Activated CD4-positive, alpha-beta T cell treated with anti-CD3 and anti-CD28 coated beads, Interleukin-2, amount 10 ng/mL, durations not matched to agents 24 days and 14 days (primary cell): Measurements from ENCODE around the gene SWSAP1. TPM values are rescaled to one million over a fixed set of nuclear protein-coding genes. Genes with fewer than 3 reads are reported as not detected.
A peak's percentile ranks its signal among the peaks of the same experiment; 100 is the strongest.

ENCODE experiments used
- DNase-seq: peaks from one replicate; pipeline ENCODE4 v3.0.0; 2022
- H3K27ac Mint-ChIP-seq: one replicate; pipeline ENCODE4 v1.8.0; 2022; ENCODE audit warnings: mild to moderate bottlenecking, mixed read lengths
- H3K27me3 Mint-ChIP-seq: one replicate; pipeline ENCODE4 v1.8.0; 2022; ENCODE audit warnings: mixed read lengths
- H3K36me3 Mint-ChIP-seq: one replicate; pipeline ENCODE4 v1.8.0; 2022; ENCODE audit warnings: low read depth, mild to moderate bottlenecking, mixed read lengths
- H3K4me1 Mint-ChIP-seq: one replicate; pipeline ENCODE4 v1.8.0; 2021; ENCODE audit warnings: mixed read lengths
- H3K4me3 Mint-ChIP-seq: one replicate; pipeline ENCODE4 v1.8.0; 2022; ENCODE audit warnings: mild to moderate bottlenecking, moderate library complexity, mixed read lengths
- H3K9me3 Mint-ChIP-seq: one replicate; pipeline ENCODE4 v1.8.0; 2021; ENCODE audit warnings: mixed read lengths
- intact Hi-C: fragments of 100-400 bp; cut with micrococcal nuclease; formaldehyde crosslinking; loops from one replicate; pipeline ENCODE4 v1.15.1; 2023
- total RNA-seq: library from RNA; stranded (reverse); gene quantifications from 2 replicates; pipeline ENCODE4 v1.2.3, GENCODE V29; 2022

SWSAP1 gene
- total RNA-seq, 1 donor from 2014 or later: 2.3 TPM

- Mint-ChIP-seq H3K27me3 (peaks cover 73% of the 10 kb centered on the region), H3K4me3 (peak overlapping the region; percentile 82)
- no peak for DNase-seq
These were observed 46.2 kb downstream of the SWSAP1 start for GRCh38 chr19:11420429-11421370.

DNA sequence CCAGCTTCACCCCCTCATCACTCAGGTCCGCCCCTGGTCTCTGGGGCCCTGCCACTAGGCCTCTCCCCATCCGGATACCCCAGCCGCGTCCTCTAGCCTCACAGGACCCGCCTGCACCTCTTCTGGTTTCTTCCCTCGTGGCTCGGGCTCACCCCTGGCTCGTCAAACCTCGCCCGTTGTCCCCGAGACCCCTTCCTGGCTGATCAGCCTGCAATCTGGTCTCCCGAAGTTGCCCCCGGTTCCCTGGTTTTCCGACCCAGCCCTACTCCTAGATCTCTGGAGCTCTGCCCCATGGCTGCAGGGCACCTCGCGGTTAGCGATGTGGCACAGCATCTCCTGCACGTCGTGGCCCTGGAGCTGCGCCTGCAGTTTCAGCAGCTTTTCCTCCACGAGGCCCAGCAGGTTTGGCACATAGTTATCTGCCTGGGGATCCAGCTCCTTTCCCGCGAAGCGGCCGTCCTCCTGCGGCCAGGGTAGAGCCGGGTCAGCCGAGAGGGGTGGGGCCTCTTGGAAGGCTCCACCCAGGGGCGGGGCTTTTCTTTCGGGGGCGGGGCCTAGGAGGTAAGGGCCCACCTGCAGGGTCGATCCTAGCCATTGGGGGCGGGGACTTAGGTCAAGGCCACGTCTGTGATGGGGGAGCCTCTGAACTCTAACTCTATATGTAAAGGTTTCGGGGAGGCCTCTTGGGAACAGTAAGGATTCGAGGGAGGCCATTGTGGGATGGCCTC, 47.1 kb downstream of the SWSAP1 start:
- Mint-ChIP-seq H3K9me3 (no peaks in the 10 kb centered on the region), H3K4me3 (peak overlapping the region; percentile 82), H3K27me3 (peaks cover 68% of the 10 kb centered on the region), H3K4me1 (peaks cover 33% of the 10 kb centered on the region), H3K36me3 (no peaks in the 10 kb centered on the region), H3K27ac (no peak overlapping the region)
- DNase-seq: peak; percentile 80
- intact Hi-C loops: loop anchor here (2.0 to 5.0 kb wide), 2 partner anchors 39 to 61 kb away; partner anchors contain the start of gene ELAVL3

More at GRCh38 chr19:11420429-11421370, 46.2 kb downstream of the SWSAP1 start:
- intact Hi-C loops: loop anchor here (2.0 to 5.0 kb wide), 2 partner anchors 38 to 62 kb away; partner anchors contain the start of gene ELAVL3
- Mint-ChIP-seq H3K27ac (no peak overlapping the region), H3K9me3 (no peaks in the 10 kb centered on the region), H3K36me3 (no peaks in the 10 kb centered on the region), H3K4me1 (peaks cover 33% of the 10 kb centered on the region)

DNA sequence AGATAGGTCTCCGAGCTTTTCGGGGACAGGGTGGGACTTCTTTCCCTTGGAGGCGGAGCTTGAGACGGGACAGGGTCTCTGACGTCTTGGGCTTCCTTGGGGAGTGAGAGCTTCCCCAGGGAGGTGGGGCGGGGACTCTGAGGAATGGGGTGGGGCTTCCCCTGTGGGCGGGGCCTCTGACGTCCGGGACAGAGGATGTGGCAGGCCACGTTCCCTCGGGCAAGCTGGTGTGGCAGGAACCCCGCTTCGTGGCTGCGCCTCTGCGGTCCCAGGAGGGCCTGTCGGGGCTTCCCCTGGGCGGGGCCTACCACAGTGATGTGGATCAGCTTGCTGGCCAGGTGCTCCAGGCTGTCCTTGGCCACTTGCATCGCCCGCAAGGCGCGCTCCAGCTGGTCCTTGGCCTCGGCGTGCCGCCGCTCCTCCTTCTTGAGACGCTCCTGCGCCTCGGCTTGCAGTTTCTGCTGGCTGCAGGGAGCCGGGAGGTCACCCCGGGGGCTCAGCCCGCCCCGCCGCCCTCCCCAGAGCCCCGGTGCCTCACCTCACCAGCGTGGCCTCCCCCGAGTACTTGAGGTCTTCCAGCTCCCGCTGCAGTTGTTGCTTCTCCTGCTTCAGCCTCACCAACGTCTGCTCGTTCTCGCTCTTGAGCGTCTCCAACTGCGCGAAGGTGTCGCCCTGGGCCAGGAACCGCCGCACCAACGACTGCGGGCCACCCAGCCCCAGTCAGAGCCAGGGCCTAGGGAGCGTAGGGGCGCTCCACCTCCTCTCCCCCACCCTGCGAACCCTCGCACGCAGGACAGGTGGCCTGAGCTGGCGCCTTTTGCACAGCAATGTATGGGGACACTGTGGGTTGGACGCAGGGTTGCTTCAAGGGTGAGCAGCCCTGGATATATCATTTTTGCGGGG, 47.9 kb downstream of the SWSAP1 start:
- intact Hi-C loops: loop anchor here (5.0 kb wide), 1 partner anchor 60 kb away; the partner anchor contains the start of gene ELAVL3
- Mint-ChIP-seq H3K27me3 (peaks cover 61% of the 10 kb centered on the region), H3K4me3 (peak overlapping the region; percentile 82), H3K9me3 (no peaks in the 10 kb centered on the region), H3K4me1 (peaks cover 33% of the 10 kb centered on the region), H3K36me3 (no peaks in the 10 kb centered on the region), H3K27ac (peak overlapping the region; percentile 60)
- DNase-seq: peak; percentile 92

- Mint-ChIP-seq H3K4me3 (peak overlapping the region; percentile 82), H3K9me3 (no peaks in the 10 kb centered on the region), H3K27me3 (peaks cover 52% of the 10 kb centered on the region), H3K4me1 (peaks cover 33% of the 10 kb centered on the region), H3K36me3 (no peaks in the 10 kb centered on the region), H3K27ac (no peak overlapping the region)
- DNase-seq: no peak
- intact Hi-C loops: loop anchor here (5.0 kb wide), 1 partner anchor 59 kb away; the partner anchor contains the start of gene ELAVL3
These were observed 48.8 kb downstream of the SWSAP1 start for GRCh38 chr19:11423164-11423790.

- peaks cover 47% of the 10 kb centered on the region for H3K27me3 Mint-ChIP-seq
- H3K27ac Mint-ChIP-seq: no peak overlapping the region
- no peak for DNase-seq
- no peak overlapping the region for H3K4me3 Mint-ChIP-seq
- intact Hi-C loops: loop anchor here (5.0 kb wide), 1 partner anchor 59 kb away; the partner anchor contains the start of gene ELAVL3
- no peaks in the 10 kb centered on the region for H3K9me3 Mint-ChIP-seq
- H3K4me1 Mint-ChIP-seq: peaks cover 33% of the 10 kb centered on the region
- H3K36me3 Mint-ChIP-seq: no peaks in the 10 kb centered on the region
These were observed 49.3 kb downstream of the SWSAP1 start for GRCh38 chr19:11423791-11424181.

Other genes with a start within 250 kb of the SWSAP1 start
- 33.1 and 33.8 TPM in 2 replicates for gene SPC24, start 218.9 kb upstream of the SWSAP1 start, total RNA-seq
- gene KANK2, start 177.1 kb upstream of the SWSAP1 start, total RNA-seq: 3.0 and 3.3 TPM in 2 replicates
- not detected in 2 replicates for gene ANGPTL8, start 135.0 kb upstream of the SWSAP1 start, total RNA-seq
- 1.2 and 2.2 TPM in 2 replicates for gene DOCK6, start 112.1 kb upstream of the SWSAP1 start, total RNA-seq
- gene TSPAN16, start 78.5 kb upstream of the SWSAP1 start, total RNA-seq: not detected in 2 replicates
- gene RAB3D, start 35.0 kb upstream of the SWSAP1 start, total RNA-seq: 5.7 and 6.8 TPM in 2 replicates
- gene TMEM205, start 28.4 kb upstream of the SWSAP1 start, total RNA-seq: 29.9 and 34.2 TPM in 2 replicates
- 11.7 and 14.8 TPM in 2 replicates for gene CCDC159, start 28.1 kb upstream of the SWSAP1 start, total RNA-seq
- 2.3 TPM in 2 replicates for gene PLPPR2, start 19.2 kb upstream of the SWSAP1 start, total RNA-seq
- 7.2 and 7.7 TPM in 2 replicates for gene EPOR, start 9.6 kb downstream of the SWSAP1 start, total RNA-seq
- not detected in 2 replicates for gene RGL3, start 44.6 kb downstream of the SWSAP1 start, total RNA-seq
- 0.12 and 0.24 TPM in 2 replicates for gene ODAD3, start 60.5 kb downstream of the SWSAP1 start, total RNA-seq
- gene PRKCSH, start 61.0 kb downstream of the SWSAP1 start, total RNA-seq: 288 TPM in 2 replicates
- 0.71 TPM in 1 of 2 replicates, not detected in the other for gene ELAVL3, start 106.4 kb downstream of the SWSAP1 start, total RNA-seq
- gene ZNF653, start 131.2 kb downstream of the SWSAP1 start, total RNA-seq: 20.6 and 21.6 TPM in 2 replicates
- gene ECSIT, start 154.5 kb downstream of the SWSAP1 start, total RNA-seq: 39.7 and 41.6 TPM in 2 replicates
- gene CNN1, start 164.2 kb downstream of the SWSAP1 start, total RNA-seq: not detected in 2 replicates
- gene ELOF1, start 184.6 kb downstream of the SWSAP1 start, total RNA-seq: 71.9 and 74.2 TPM in 2 replicates
- 8.2 and 9.5 TPM in 2 replicates for gene ACP5, start 203.0 kb downstream of the SWSAP1 start, total RNA-seq
- gene ZNF627, start 222.8 kb downstream of the SWSAP1 start, total RNA-seq: 5.2 and 7.1 TPM in 2 replicates